Left lung (tissue), 10 donors: ENCODE results near the gene HAPLN3. TPM values are rescaled to one million over a fixed set of nuclear protein-coding genes. Genes with fewer than 3 reads are reported as not detected.

Experiments
- ATAC-seq: fragments of 200-7000 bp; cut with Tn5 transposase; one replicate; pipeline ENCODE4 v1.9.1; 2020; ENCODE audit warnings: moderate library complexity
- DNase-seq, 4 donors: peaks; one replicate each; pipeline ENCODE4 v3.0.0-alpha.2; 2013 to 2020
- H3K27ac ChIP-seq, 2 donors: fragments of 200-600 bp; sonication (generic) in 1 of 2; one replicate each; pipeline versions ENCODE4 v1.5.0 to v1.8.0; 2020 to 2021
- H3K27me3 ChIP-seq, 2 donors: fragments of 200-600 bp; sonication (generic) in 1 of 2; one replicate each; pipeline versions ENCODE4 v1.5.0 to v1.8.0; 2020 to 2021
- H3K36me3 ChIP-seq, 2 donors: fragments of 200-600 bp; sonication (generic) in 1 of 2; one replicate each; pipeline versions ENCODE4 v1.5.0 to v1.8.0; 2020 to 2021
- H3K4me1 ChIP-seq, 2 donors: fragments of 200-600 bp; one replicate each; pipeline ENCODE4 v1.8.0; 2021
- H3K4me3 ChIP-seq, 2 donors: fragments of 200-600 bp; sonication (generic) in 1 of 2; one replicate each; pipeline versions ENCODE4 v1.5.0 to v1.8.0; 2020 to 2021; ENCODE audit warnings: mild to moderate bottlenecking in 1 of 2
- H3K9me3 ChIP-seq, 2 donors: fragments of 200-600 bp; sonication (generic) in 1 of 2; one replicate each; pipeline versions ENCODE4 v1.5.0 to v1.8.0; 2020 to 2021
- CTCF ChIP-seq, 2 donors: fragments of 200-600 bp; sonication (generic) in 1 of 2; IDR thresholded peaks; one replicate each; pipeline versions ENCODE4 v1.5.0 to v1.8.0; 2021; ENCODE audit warnings: antibody characterized with exemption in 2 of 2
- intact Hi-C, 2 donors: fragments of 100-400 bp; cut with DNase I; formaldehyde crosslinking; loops; one replicate each; pipeline versions ENCODE4 v1.11.2 to v1.14.2; 2022
- polyA plus RNA-seq, 6 donors: library from polyadenylated mRNA; unstranded; fragments of 120-200 nt; gene quantifications; one replicate each; pipeline ENCODE4 v1.2.1, GENCODE V29; 2013; ENCODE audit not compliant: insufficient read length in 6 of 6
- total RNA-seq, 2 donors: library from RNA; stranded (reverse); fragmentation: NEBNext Ultra II Directional; extraction: Animal tissue kit (Norgen Biotek cat#: 25700); gene quantifications; one replicate each; pipeline ENCODE4 v1.2.1, GENCODE V29; 2021
- donor health status: DM: no; HTN: yes; CAD: no.
- donor health status: DM: no; HTN: no; CAD: no.

HAPLN3 gene
- total and polyA plus RNA-seq, 8 donors = 2.4 to 10.6 (median 4.4) TPM

GRCh38 chr15:88891540-88892254 is 3.6 kb downstream of the HAPLN3 start:
- peaks cover 0 to 3% of the 10 kb centered on the region in 2 donors for H3K36me3 ChIP-seq
- TF ChIP-seq CTCF (IDR thresholded peaks at IDR 0.05) = no peak
- H3K27me3 ChIP-seq = peaks cover 4 to 36% of the 10 kb centered on the region in 2 donors
- no peak for ATAC-seq
- no peak for DNase-seq
- no peak overlapping the region for H3K27ac ChIP-seq
- H3K4me1 ChIP-seq = peaks cover 16 to 24% of the 10 kb centered on the region in 2 donors
- intact Hi-C loops = no loop called here
- H3K9me3 ChIP-seq = no peaks in the 10 kb centered on the region
- no peak overlapping the region for H3K4me3 ChIP-seq

GRCh38 chr15:88890495-88890894 is 4.8 kb downstream of the HAPLN3 start:
- H3K36me3 ChIP-seq = peaks cover 0 to 11% of the 10 kb centered on the region in 2 donors
- TF ChIP-seq CTCF (IDR thresholded peaks at IDR 0.05) = no peak
- intact Hi-C loops = no loop called here
- no peak overlapping the region for H3K27ac ChIP-seq
- no peak for ATAC-seq
- H3K27me3 ChIP-seq = peaks cover 4 to 24% of the 10 kb centered on the region in 2 donors
- no peak overlapping the region for H3K4me3 ChIP-seq
- no peaks in the 10 kb centered on the region for H3K9me3 ChIP-seq
- peaks cover 15% of the 10 kb centered on the region in 2 donors for H3K4me1 ChIP-seq
- DNase-seq = no peak

- Histone ChIP-seq H3K27ac (no peak overlapping the region), H3K36me3 (peaks cover 0 to 11% of the 10 kb centered on the region in 2 donors), H3K9me3 (no peaks in the 10 kb centered on the region), H3K4me1 (no peaks in the 10 kb centered on the region), H3K4me3 (no peak overlapping the region), H3K27me3 (peaks cover 0 to 7% of the 10 kb centered on the region in 2 donors)
- no peak for ATAC-seq
- intact Hi-C loops = no loop called here
- no peak for TF ChIP-seq CTCF (IDR thresholded peaks at IDR 0.05)
- no peak for DNase-seq
Measured at GRCh38 chr15:88888719-88889118, 6.6 kb downstream of the HAPLN3 start.

- H3K36me3 ChIP-seq = peaks cover 0 to 11% of the 10 kb centered on the region in 2 donors
- ATAC-seq (no peak), DNase-seq (peak in 1 of 4 donors; percentile 59)
- no peak overlapping the region for H3K4me3 ChIP-seq
- no peaks in the 10 kb centered on the region for H3K4me1 ChIP-seq
- no peaks in the 10 kb centered on the region for H3K27me3 ChIP-seq
- intact Hi-C loops = no loop called here
- TF ChIP-seq CTCF (IDR thresholded peaks at IDR 0.05) = no peak
- H3K27ac ChIP-seq = no peak overlapping the region
- no peaks in the 10 kb centered on the region for H3K9me3 ChIP-seq
Measured at GRCh38 chr15:88887068-88887580, 8.2 kb downstream of the HAPLN3 start.

- intact Hi-C loops = no loop called here
- ATAC-seq (no peak), DNase-seq (no peak)
- TF ChIP-seq CTCF (IDR thresholded peaks at IDR 0.05) = no peak
- Histone ChIP-seq H3K36me3 (peaks cover 0 to 12% of the 10 kb centered on the region in 2 donors), H3K4me1 (no peaks in the 10 kb centered on the region), H3K4me3 (no peak overlapping the region), H3K27me3 (no peaks in the 10 kb centered on the region), H3K27ac (no peak overlapping the region), H3K9me3 (no peaks in the 10 kb centered on the region)
Measured at GRCh38 chr15:88882785-88883184, 12.6 kb downstream of the HAPLN3 start.
